Mesothelial cell of epicardium (in vitro differentiated cells): ENCODE measurements around the gene LRRN3. TPM values are rescaled to one million over a fixed set of nuclear protein-coding genes. Genes with fewer than 3 reads are reported as not detected.

ENCODE experiments used
- DNase-seq, 2 experiments: peaks; one replicate each; pipeline ENCODE4 v3.0.0; 2021; ENCODE audit warnings: low spot score in 2 of 2; ENCODE audit not compliant: unreplicated experiment in 2 of 2
- H3K27ac Mint-ChIP-seq: 2 replicates; pipeline ENCODE4 v1.8.0; 2021; ENCODE audit warnings: mixed read lengths
- H3K27me3 Mint-ChIP-seq: 2 replicates; pipeline ENCODE4 v1.8.0; 2021; ENCODE audit warnings: low read depth, mixed read lengths
- H3K36me3 Mint-ChIP-seq: 2 replicates; pipeline ENCODE4 v1.8.0; 2021; ENCODE audit warnings: mixed read lengths
- H3K4me1 Mint-ChIP-seq: 2 replicates; pipeline ENCODE4 v1.8.0; 2021; ENCODE audit warnings: mixed read lengths
- H3K4me3 Mint-ChIP-seq: 2 replicates; pipeline ENCODE4 v1.8.0; 2021; ENCODE audit warnings: mild to moderate bottlenecking, moderate library complexity, mixed read lengths
- H3K9me3 Mint-ChIP-seq: 2 replicates; pipeline ENCODE4 v1.8.0; 2021; ENCODE audit warnings: mixed read lengths
- CTCF ChIP-seq: fragments of 200-600 bp; sonication (generic); IDR thresholded peaks from one replicate; pipeline ENCODE4 v1.5.0; 2021; ENCODE audit warnings: antibody characterized with exemption; ENCODE audit not compliant: unreplicated experiment
- total RNA-seq: library from RNA; stranded (reverse); gene quantifications from 3 replicates; pipeline ENCODE4 v1.2.1, GENCODE V29; 2021

The LRRN3 gene
- total RNA-seq, 1 donor from 2014 or later, result 9.4 TPM

DNA sequence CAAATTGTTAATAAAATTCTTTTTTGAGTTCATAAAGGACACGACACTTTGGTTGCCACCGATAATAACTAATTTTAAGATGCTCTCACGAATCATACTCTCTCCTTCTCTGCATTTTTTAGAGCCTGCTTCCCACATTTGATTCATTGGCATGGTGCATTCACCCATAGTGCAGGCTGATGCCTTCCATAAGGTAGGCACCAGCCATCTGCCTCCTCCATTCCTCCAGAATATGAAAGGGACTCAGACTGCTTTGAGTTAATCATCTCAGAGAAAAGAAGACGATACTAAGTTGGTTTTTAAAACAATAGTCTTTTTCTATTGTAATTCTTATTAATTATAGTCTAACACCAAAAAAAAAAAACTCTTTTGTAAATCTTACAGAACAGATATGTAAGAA lies 33.9 kb upstream of the LRRN3 start:
- H3K4me3 Mint-ChIP-seq, result no peak overlapping the region
- no peak overlapping the region for H3K27ac Mint-ChIP-seq
- no peak for DNase-seq
- TF ChIP-seq CTCF, result no peak
- H3K27me3 Mint-ChIP-seq, result no peaks in the 10 kb centered on the region
- H3K36me3 Mint-ChIP-seq, result peaks cover 4% of the 10 kb centered on the region
- peaks cover 6% of the 10 kb centered on the region for H3K9me3 Mint-ChIP-seq
- H3K4me1 Mint-ChIP-seq, result peaks cover 21% of the 10 kb centered on the region

- H3K27ac Mint-ChIP-seq, result no peak overlapping the region
- peaks cover 24% of the 10 kb centered on the region for H3K9me3 Mint-ChIP-seq
Measured at GRCh38 chr7:111059833-111060232, 31.1 kb upstream of the LRRN3 start.

GRCh38 chr7:111063166-111063565 lies 27.8 kb upstream of the LRRN3 start:
- no peak for DNase-seq
- H3K27ac Mint-ChIP-seq, result no peak overlapping the region
- peaks cover 18% of the 10 kb centered on the region for H3K4me1 Mint-ChIP-seq
- H3K9me3 Mint-ChIP-seq, result peaks cover 36% of the 10 kb centered on the region
- H3K27me3 Mint-ChIP-seq, result no peaks in the 10 kb centered on the region
- peaks cover 32% of the 10 kb centered on the region for H3K36me3 Mint-ChIP-seq
- H3K4me3 Mint-ChIP-seq, result no peak overlapping the region
- no peak for TF ChIP-seq CTCF

More at GRCh38 chr7:111059833-111060232, 31.1 kb upstream of the LRRN3 start:
- Mint-ChIP-seq H3K4me1 (peaks cover 12% of the 10 kb centered on the region), H3K36me3 (peaks cover 24% of the 10 kb centered on the region), H3K27me3 (no peaks in the 10 kb centered on the region), H3K4me3 (no peak overlapping the region)
- TF ChIP-seq CTCF, result no peak
- DNase-seq, result no peak

- TF ChIP-seq CTCF, result no peak
- Mint-ChIP-seq H3K4me1 (peaks cover 24% of the 10 kb centered on the region), H3K36me3 (peaks cover 26% of the 10 kb centered on the region), H3K27ac (no peak overlapping the region), H3K27me3 (no peaks in the 10 kb centered on the region), H3K4me3 (no peak overlapping the region), H3K9me3 (peaks cover 30% of the 10 kb centered on the region)
- no peak for DNase-seq
Measured at GRCh38 chr7:111067251-111067650, 23.7 kb upstream of the LRRN3 start.

DNA sequence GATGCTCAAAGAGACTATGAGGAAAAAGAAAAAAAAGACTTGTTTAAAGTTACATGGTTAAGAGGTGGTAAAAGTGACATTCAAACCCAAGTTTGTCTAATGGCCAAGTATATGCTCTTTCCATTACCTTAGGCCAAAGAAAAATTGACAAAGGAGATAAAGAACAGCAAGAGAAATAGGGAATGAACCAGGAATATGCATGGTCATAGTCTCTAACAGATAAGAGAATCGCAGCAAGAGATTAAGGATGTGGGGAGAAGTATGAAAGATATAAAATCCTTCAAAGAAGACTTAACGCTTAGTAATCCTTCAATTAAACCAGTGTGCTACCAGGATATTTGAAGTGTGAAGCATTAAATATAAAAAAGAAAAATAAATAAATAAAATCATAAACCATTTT lies 23.2 kb upstream of the LRRN3 start:
- Mint-ChIP-seq H3K36me3 (peaks cover 23% of the 10 kb centered on the region), H3K4me3 (no peak overlapping the region), H3K9me3 (peaks cover 27% of the 10 kb centered on the region), H3K27ac (no peak overlapping the region), H3K4me1 (peaks cover 24% of the 10 kb centered on the region), H3K27me3 (no peaks in the 10 kb centered on the region)
- TF ChIP-seq CTCF, result no peak
- no peak for DNase-seq

DNA sequence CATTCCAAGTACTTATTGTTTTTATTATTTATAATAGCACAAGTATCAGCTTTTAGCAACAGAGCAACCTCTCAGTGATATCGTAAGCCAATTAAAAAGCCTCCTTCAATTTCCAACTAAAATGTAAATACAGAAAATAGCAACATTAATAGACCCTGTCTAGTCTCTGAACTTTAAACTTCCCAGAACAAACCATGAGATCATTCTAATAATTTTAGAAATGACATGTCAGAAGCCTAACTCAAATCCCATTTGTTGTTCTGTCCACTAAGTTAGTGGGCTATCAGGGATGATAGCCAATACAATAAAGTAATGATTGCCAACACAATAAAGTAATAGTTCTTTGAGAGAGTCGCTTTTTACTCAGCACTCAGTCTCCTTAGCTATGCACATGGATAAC lies 22.3 kb upstream of the LRRN3 start:
- H3K4me1 Mint-ChIP-seq, result peaks cover 24% of the 10 kb centered on the region
- no peak for DNase-seq
- H3K27ac Mint-ChIP-seq, result no peak overlapping the region
- peaks cover 19% of the 10 kb centered on the region for H3K36me3 Mint-ChIP-seq
- H3K27me3 Mint-ChIP-seq, result no peaks in the 10 kb centered on the region
- TF ChIP-seq CTCF, result no peak
- no peak overlapping the region for H3K4me3 Mint-ChIP-seq
- H3K9me3 Mint-ChIP-seq, result peaks cover 23% of the 10 kb centered on the region
